A673 (cell line): ENCODE results near the gene ZNF385B.

ENCODE experiments used
- EZH2 ChIP-seq: fragments of 200-600 bp; sonication (generic); IDR thresholded peaks from 2 replicates; pipeline ENCODE4 v1.6.1; 2017; ENCODE audit warnings: borderline replicate concordance, low read depth, mild to moderate bottlenecking, mixed read lengths, antibody characterized with exemption, low read length; ENCODE audit not compliant: poor library complexity, severe bottlenecking
- TF ChIP-seq, protein P1 (sequence below): fragments of 300-800, 200-600 bp; sonication (generic); conservative IDR thresholded peaks from 2 replicates; pipeline ENCODE4 v1.5.1; 2017; ENCODE audit warnings: low read depth, mild to moderate bottlenecking, antibody characterized with exemption, low read length, moderate library complexity, mixed read lengths

DNA sequence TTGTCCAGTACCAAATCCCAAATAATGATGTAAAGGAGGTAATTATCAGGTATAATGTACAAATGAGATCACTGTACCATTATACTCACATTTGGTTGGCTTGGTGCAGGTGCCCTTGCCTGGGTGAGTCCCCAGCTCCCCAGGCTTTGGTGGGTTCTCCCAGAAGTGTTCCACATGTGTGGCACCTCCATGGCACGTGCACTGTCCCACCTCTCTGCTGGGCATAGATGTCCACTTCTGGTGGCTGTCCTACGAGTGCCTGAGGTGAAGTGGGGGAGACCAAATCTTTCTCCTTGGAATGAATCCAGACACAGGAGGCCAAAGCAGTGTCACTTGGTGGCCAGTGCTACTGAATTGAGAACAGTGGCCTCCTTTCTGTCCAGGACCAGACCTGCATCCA lies 434.3 kb downstream of the ZNF385B start:
- TF ChIP-seq EZH2, result no peak
- TF ChIP-seq, protein P1, sequence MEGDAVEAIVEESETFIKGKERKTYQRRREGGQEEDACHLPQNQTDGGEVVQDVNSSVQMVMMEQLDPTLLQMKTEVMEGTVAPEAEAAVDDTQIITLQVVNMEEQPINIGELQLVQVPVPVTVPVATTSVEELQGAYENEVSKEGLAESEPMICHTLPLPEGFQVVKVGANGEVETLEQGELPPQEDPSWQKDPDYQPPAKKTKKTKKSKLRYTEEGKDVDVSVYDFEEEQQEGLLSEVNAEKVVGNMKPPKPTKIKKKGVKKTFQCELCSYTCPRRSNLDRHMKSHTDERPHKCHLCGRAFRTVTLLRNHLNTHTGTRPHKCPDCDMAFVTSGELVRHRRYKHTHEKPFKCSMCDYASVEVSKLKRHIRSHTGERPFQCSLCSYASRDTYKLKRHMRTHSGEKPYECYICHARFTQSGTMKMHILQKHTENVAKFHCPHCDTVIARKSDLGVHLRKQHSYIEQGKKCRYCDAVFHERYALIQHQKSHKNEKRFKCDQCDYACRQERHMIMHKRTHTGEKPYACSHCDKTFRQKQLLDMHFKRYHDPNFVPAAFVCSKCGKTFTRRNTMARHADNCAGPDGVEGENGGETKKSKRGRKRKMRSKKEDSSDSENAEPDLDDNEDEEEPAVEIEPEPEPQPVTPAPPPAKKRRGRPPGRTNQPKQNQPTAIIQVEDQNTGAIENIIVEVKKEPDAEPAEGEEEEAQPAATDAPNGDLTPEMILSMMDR, result no peak
